ENCODE measurements around the gene AUTS2.

- TF ChIP-seq CTCF (IDR thresholded peaks at IDR 0.05; ENCODE audit: insufficient read depth, low read length, poor library complexity, severe bottlenecking) (no peak), EZH2phosphoT487 (conservative IDR thresholded peaks at IDR 0.05; ENCODE audit: low read length) (no peak)
Observed at GRCh38 chr7:69656077-69656476, 57.8 kb downstream of the AUTS2 start.

Measured in SU-DHL-6 (cell line).